H9 (cell line): ENCODE results near the gene ARRDC1. TPM values are rescaled to one million over a fixed set of nuclear protein-coding genes. Genes with fewer than 3 reads are reported as not detected.

ENCODE experiments used
- DNase-seq: peaks from one replicate; pipeline ENCODE4 v3.0.0-alpha.2; 2017
- H2AFZ ChIP-seq: one replicate; pipeline ENCODE4 v1.6.1; 2013; ENCODE audit warnings: mild to moderate bottlenecking, low read length, control low read depth, moderate library complexity
- H2AK5ac ChIP-seq: 2 replicates; pipeline ENCODE4 v1.6.1; 2013; ENCODE audit warnings: low read length, control low read depth, mixed read lengths; ENCODE audit not compliant: insufficient read length
- H2BK120ac ChIP-seq: one replicate; pipeline ENCODE4 v1.6.1; 2013; ENCODE audit warnings: low read depth, mild to moderate bottlenecking, low read length, control low read depth, inconsistent platforms; ENCODE audit not compliant: poor library complexity, severe bottlenecking
- H2BK12ac ChIP-seq: 2 replicates; pipeline ENCODE4 v1.6.1; 2013; ENCODE audit warnings: low read length, control low read depth, mixed read lengths, low read depth; ENCODE audit not compliant: insufficient read length
- H2BK15ac ChIP-seq: 2 replicates; pipeline ENCODE4 v1.6.1; 2013; ENCODE audit warnings: low read depth, low read length, control low read depth
- H2BK20ac ChIP-seq: one replicate; pipeline ENCODE4 v1.6.1; 2013; ENCODE audit warnings: low read depth, mild to moderate bottlenecking, low read length, control low read depth, inconsistent platforms; ENCODE audit not compliant: poor library complexity, severe bottlenecking
- H2BK5ac ChIP-seq: 2 replicates; pipeline ENCODE4 v1.6.1; 2013; ENCODE audit warnings: low read length, control low read depth, mixed read lengths; ENCODE audit not compliant: insufficient read length
- H3K14ac ChIP-seq: 2 replicates; pipeline ENCODE4 v1.6.1; 2013; ENCODE audit warnings: low read length, control low read depth; ENCODE audit not compliant: insufficient read depth
- H3K18ac ChIP-seq: 2 replicates; pipeline ENCODE4 v1.6.1; 2013; ENCODE audit warnings: low read depth, mild to moderate bottlenecking, mixed read lengths, low read length, control low read depth; ENCODE audit not compliant: insufficient read length
- H3K23ac ChIP-seq: 2 replicates; pipeline ENCODE4 v1.6.1; 2013; ENCODE audit warnings: low read length, control low read depth, mixed read lengths, low read depth; ENCODE audit not compliant: insufficient read length
- H3K23me2 ChIP-seq: 2 replicates; pipeline ENCODE4 v1.6.1; 2013; ENCODE audit warnings: low read depth, mild to moderate bottlenecking, mixed read lengths, low read length, control low read depth; ENCODE audit not compliant: insufficient read length, poor library complexity, severe bottlenecking
- H3K27ac ChIP-seq: 2 replicates; pipeline ENCODE4 v1.5.1; 2013; ENCODE audit warnings: low read length, control low read depth, mixed read lengths, low read depth; ENCODE audit not compliant: insufficient read length
- H3K27me3 ChIP-seq: 2 replicates; pipeline ENCODE4 v1.6.1; 2013; ENCODE audit warnings: low read length, control low read depth, inconsistent platforms; ENCODE audit not compliant: insufficient read depth
- H3K4ac ChIP-seq: 2 replicates; pipeline ENCODE4 v1.6.1; 2013; ENCODE audit warnings: low read depth, mild to moderate bottlenecking, control low read depth, inconsistent platforms, low read length, moderate library complexity
- H3K4me1 ChIP-seq: 2 replicates; pipeline ENCODE4 v1.6.1; 2013; ENCODE audit warnings: low read length, control low read depth, inconsistent platforms; ENCODE audit not compliant: insufficient read depth
- H3K4me2 ChIP-seq: 2 replicates; pipeline ENCODE4 v1.6.1; 2013; ENCODE audit warnings: low read length, control low read depth, mixed read lengths; ENCODE audit not compliant: insufficient read length, insufficient read depth
- H3K56ac ChIP-seq: 2 replicates; pipeline ENCODE4 v1.6.1; 2013; ENCODE audit warnings: low read depth, mild to moderate bottlenecking, mixed read lengths, low read length, control low read depth; ENCODE audit not compliant: insufficient read length
- H3K79me1 ChIP-seq: 2 replicates; pipeline ENCODE4 v1.6.1; 2013; ENCODE audit warnings: low read depth, mild to moderate bottlenecking, moderate library complexity, low read length, control low read depth, inconsistent platforms; ENCODE audit not compliant: insufficient read depth, poor library complexity, severe bottlenecking
- H3K79me2 ChIP-seq: 2 replicates; pipeline ENCODE4 v1.6.1; 2013; ENCODE audit warnings: low read length, control low read depth, inconsistent platforms; ENCODE audit not compliant: insufficient read depth
- H3K9ac ChIP-seq: 2 replicates; pipeline ENCODE4 v1.6.1; 2013; ENCODE audit warnings: low read length, control low read depth, mixed read lengths; ENCODE audit not compliant: insufficient read length; ENCODE audit errors: extremely low read depth
- H3K9me3 ChIP-seq: one replicate; pipeline ENCODE4 v1.6.1; 2013; ENCODE audit warnings: low read depth, low read length, inconsistent platforms; ENCODE audit not compliant: control insufficient read depth
- H3T11ph ChIP-seq: one replicate; pipeline ENCODE4 v1.6.1; 2013; ENCODE audit warnings: mild to moderate bottlenecking, low read length, control low read depth, inconsistent platforms
- H4K20me1 ChIP-seq: one replicate; pipeline ENCODE4 v1.6.1; 2013; ENCODE audit not compliant: control insufficient read depth, insufficient read length, insufficient read depth
- H4K5ac ChIP-seq: 2 replicates; pipeline ENCODE4 v1.6.1; 2013; ENCODE audit warnings: low read depth, mild to moderate bottlenecking, mixed read lengths, low read length, control low read depth; ENCODE audit not compliant: insufficient read length
- H4K8ac ChIP-seq: replicated peaks from 2 replicates; pipeline ENCODE4 v1.6.1; 2013; ENCODE audit warnings: low read length, control low read depth, mixed read lengths, low read depth; ENCODE audit not compliant: insufficient read length
- H4K91ac ChIP-seq: 2 replicates; pipeline ENCODE4 v1.6.1; 2013; ENCODE audit warnings: low read depth, mild to moderate bottlenecking, moderate library complexity, mixed read lengths, low read length, control low read depth; ENCODE audit not compliant: insufficient read length
- H3K27ac Mint-ChIP-seq, 3 experiments: 2 replicates in 2 of 3; 3 replicates in 1 of 3; pipeline ENCODE4 v1.8.0; 2020 to 2021; ENCODE audit warnings: mixed read lengths in 3 of 3, mild to moderate bottlenecking in 1 of 3, moderate library complexity in 1 of 3
- H3K27me3 Mint-ChIP-seq: 2 replicates; pipeline ENCODE4 v1.8.0; 2021; ENCODE audit warnings: low read depth, mild to moderate bottlenecking, moderate library complexity, mixed read lengths
- H3K36me3 Mint-ChIP-seq, 3 experiments: 2 replicates in 2 of 3; 3 replicates in 1 of 3; pipeline ENCODE4 v1.8.0; 2020 to 2021; ENCODE audit warnings: low read depth in 3 of 3, mixed read lengths in 3 of 3; ENCODE audit not compliant: insufficient read depth in 1 of 3
- H3K4me1 Mint-ChIP-seq, 2 experiments: 2 replicates each; pipeline ENCODE4 v1.8.0; 2020; ENCODE audit warnings: mixed read lengths in 2 of 2
- H3K4me3 Mint-ChIP-seq, 2 experiments: 2 replicates in 1 of 2; 3 replicates in 1 of 2; pipeline ENCODE4 v1.8.0; 2020 to 2021; ENCODE audit warnings: mild to moderate bottlenecking in 2 of 2, mixed read lengths in 2 of 2, moderate library complexity in 1 of 2
- H3K9me3 Mint-ChIP-seq, 2 experiments: 2 replicates in 1 of 2; 3 replicates in 1 of 2; pipeline ENCODE4 v1.8.0; 2020; ENCODE audit warnings: mild to moderate bottlenecking in 2 of 2, mixed read lengths in 2 of 2, moderate library complexity in 1 of 2
- CTCF ChIP-seq: fragments of 200-600 bp; sonication (generic); conservative IDR thresholded peaks from 3 replicates; pipeline ENCODE4 v1.8.0; 2021; ENCODE audit warnings: antibody characterized with exemption, mild to moderate bottlenecking
- WGBS: extraction: QIAGEN DNeasy Blood & Tissue Kit; methylation state at CpG from one replicate; pipeline ENCODE4 v1.1.7; 2013; ENCODE audit warnings: missing lambda C conversion rate, low lambda C conversion rate, mixed read lengths; ENCODE audit not compliant: insufficient read length; ENCODE audit errors: extremely low coverage; 5-methylcytosine and 5-hydroxymethylcytosine counted together
- total RNA-seq: library from RNA; stranded (reverse); gene quantifications from 2 replicates; pipeline ENCODE4 v1.2.1, GENCODE V29; 2021

The ARRDC1 gene
- total RNA-seq, 1 experiment from 2014 or later: 34.4 TPM

GRCh38 chr9:137592767-137593166 is 12.7 kb upstream of the ARRDC1 start:
- no peak for TF ChIP-seq CTCF
- Histone ChIP-seq H3K4me2 (no peak overlapping the region), H3K23ac (no peak overlapping the region), H3K14ac (no peak overlapping the region; the same call in 1 of the 2 replicates), H4K91ac (no peak overlapping the region), H3K56ac (no peak overlapping the region), H2BK20ac (no peak overlapping the region), H2AFZ (no peak overlapping the region), H2AK5ac (no peak overlapping the region), H3K9ac (no peak overlapping the region), H4K20me1 (no peaks in the 10 kb centered on the region), H3K9me3 (no peaks in the 10 kb centered on the region), H2BK120ac (no peak overlapping the region), H3K18ac (no peak overlapping the region), H4K8ac (no peak overlapping the region), H2BK5ac (no peak overlapping the region), H4K5ac (no peak overlapping the region), H2BK12ac (no peak overlapping the region), H3K23me2 (peaks cover 9% of the 10 kb centered on the region), H2BK15ac (no peak overlapping the region), H3K27ac (no peak overlapping the region), H3K79me2 (peaks cover 4% of the 10 kb centered on the region; the same call in 1 of the 2 replicates), H3K4ac (no peak overlapping the region), H3K4me1 (peaks cover 4% of the 10 kb centered on the region; the same call in 1 of the 2 replicates), H3K79me1 (peaks cover 6% of the 10 kb centered on the region), H3T11ph (no peak overlapping the region), H3K27me3 (no peaks in the 10 kb centered on the region)
- Mint-ChIP-seq H3K27me3 (peaks cover 14% of the 10 kb centered on the region), H3K36me3 (peaks cover 9 to 18% (median 11%) of the 10 kb centered on the region in 3 experiments; a peak in 6 of 7 replicates), H3K9me3 (no peaks in the 10 kb centered on the region; a peak in 1 of 5 replicates), H3K4me3 (no peak overlapping the region), H3K4me1 (peaks cover 5 to 14% of the 10 kb centered on the region in 2 experiments; a peak in 3 of 4 replicates), H3K27ac (0 out of 7 replicates have a peak overlapping the region, but pooled peaks of 1 of the 3 experiments have one; percentile 77)
- DNase-seq: no peak
- WGBS: no CpG with 5 or more reads among the region's 7 CpGs
